Activated CD8-positive, alpha-beta memory T cell treated with anti-CD3 and anti-CD28 coated beads, Interleukin-2, amount 50 U/mL, for 4 hours (primary cell): ENCODE results near the gene CARM1.
"Not testable (repeated sequence)": the region's sequence is repeated elsewhere in the genome, so short reads cannot be mapped to it uniquely, and the experiment has no call there.

Source experiments
- DNase-seq: peaks from one replicate; pipeline ENCODE4 v3.0.0-alpha.2; 2020

CARM1 gene

GRCh38 chr19:10876459-10877240 lies 5.3 kb downstream of the CARM1 start:
- no peak for DNase-seq

GRCh38 chr19:10877608-10878007 lies 6.3 kb downstream of the CARM1 start:
- DNase-seq = not testable (repeated sequence)

- DNase-seq = no peak
Observed at GRCh38 chr19:10878253-10878652, 6.9 kb downstream of the CARM1 start.

- DNase-seq = no peak
Observed at GRCh38 chr19:10881403-10882107, 10.2 kb downstream of the CARM1 start.

GRCh38 chr19:10882108-10882457 lies 10.7 kb downstream of the CARM1 start:
- DNase-seq = no peak

- no peak for DNase-seq
Observed at GRCh38 chr19:10884274-10884673, 12.9 kb downstream of the CARM1 start.

- no peak for DNase-seq
Observed at GRCh38 chr19:10885201-10886169, 14.1 kb downstream of the CARM1 start.

GRCh38 chr19:10887616-10888367 lies 16.4 kb downstream of the CARM1 start:
- no peak for DNase-seq

- no peak for DNase-seq
Observed at GRCh38 chr19:10888421-10888866, 17.1 kb downstream of the CARM1 start.

GRCh38 chr19:10889880-10890279 lies 18.5 kb downstream of the CARM1 start:
- DNase-seq = no peak

GRCh38 chr19:10891405-10892086 lies 20.2 kb downstream of the CARM1 start:
- DNase-seq = no peak

- no peak for DNase-seq
Observed at GRCh38 chr19:10892256-10892655, 20.9 kb downstream of the CARM1 start.

- DNase-seq = no peak
Observed at GRCh38 chr19:10894911-10895213, 23.5 kb downstream of the CARM1 start.

GRCh38 chr19:10895363-10895762 lies 24.0 kb downstream of the CARM1 start:
- no peak for DNase-seq

GRCh38 chr19:10895920-10896319 lies 24.6 kb downstream of the CARM1 start:
- DNase-seq = no peak

GRCh38 chr19:10896851-10897526 lies 25.6 kb downstream of the CARM1 start:
- DNase-seq = no peak

GRCh38 chr19:10898633-10899032 lies 27.3 kb downstream of the CARM1 start:
- DNase-seq = no peak

GRCh38 chr19:10899151-10899653 lies 27.8 kb downstream of the CARM1 start:
- DNase-seq = no peak

GRCh38 chr19:10907925-10908324 lies 36.6 kb downstream of the CARM1 start:
- DNase-seq = no peak

GRCh38 chr19:10908380-10908960 lies 37.1 kb downstream of the CARM1 start:
- DNase-seq = no peak
